Astrocyte (in vitro differentiated cells and primary cell): Measurements from ENCODE around the gene DIDO1.

Source experiments
- EZH2 ChIP-seq: IDR thresholded peaks from 2 replicates; pipeline ENCODE4 v1.6.1; 2012; ENCODE audit warnings: mild to moderate bottlenecking, low read length, inconsistent platforms; ENCODE audit not compliant: insufficient read depth
- TF ChIP-seq, protein P1 (sequence below): IDR thresholded peaks from 2 replicates; pipeline ENCODE4 v1.5.1; 2011; ENCODE audit warnings: low read depth, mild to moderate bottlenecking, inconsistent platforms, low read length, moderate library complexity; ENCODE audit not compliant: insufficient read depth

DNA sequence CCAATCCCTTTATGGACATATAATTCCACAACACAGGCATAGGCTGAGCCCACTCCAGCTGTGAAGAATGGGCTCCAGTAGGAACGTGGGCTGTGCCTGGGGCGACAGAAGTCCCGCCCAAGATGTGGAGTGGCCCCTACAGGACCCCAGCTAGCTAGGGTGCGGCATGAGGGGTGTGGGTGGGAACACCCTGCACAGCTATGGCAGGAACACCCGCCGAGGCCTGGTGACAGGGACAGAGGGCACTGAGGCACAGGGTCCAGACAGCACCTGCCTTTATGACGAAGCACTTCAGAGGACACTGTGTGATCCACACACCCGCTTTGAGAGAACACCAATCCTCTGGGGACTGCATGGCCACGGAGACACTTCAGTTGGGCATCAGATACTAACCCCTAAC lies 36.4 kb downstream of the DIDO1 start:
- TF ChIP-seq, protein P1, sequence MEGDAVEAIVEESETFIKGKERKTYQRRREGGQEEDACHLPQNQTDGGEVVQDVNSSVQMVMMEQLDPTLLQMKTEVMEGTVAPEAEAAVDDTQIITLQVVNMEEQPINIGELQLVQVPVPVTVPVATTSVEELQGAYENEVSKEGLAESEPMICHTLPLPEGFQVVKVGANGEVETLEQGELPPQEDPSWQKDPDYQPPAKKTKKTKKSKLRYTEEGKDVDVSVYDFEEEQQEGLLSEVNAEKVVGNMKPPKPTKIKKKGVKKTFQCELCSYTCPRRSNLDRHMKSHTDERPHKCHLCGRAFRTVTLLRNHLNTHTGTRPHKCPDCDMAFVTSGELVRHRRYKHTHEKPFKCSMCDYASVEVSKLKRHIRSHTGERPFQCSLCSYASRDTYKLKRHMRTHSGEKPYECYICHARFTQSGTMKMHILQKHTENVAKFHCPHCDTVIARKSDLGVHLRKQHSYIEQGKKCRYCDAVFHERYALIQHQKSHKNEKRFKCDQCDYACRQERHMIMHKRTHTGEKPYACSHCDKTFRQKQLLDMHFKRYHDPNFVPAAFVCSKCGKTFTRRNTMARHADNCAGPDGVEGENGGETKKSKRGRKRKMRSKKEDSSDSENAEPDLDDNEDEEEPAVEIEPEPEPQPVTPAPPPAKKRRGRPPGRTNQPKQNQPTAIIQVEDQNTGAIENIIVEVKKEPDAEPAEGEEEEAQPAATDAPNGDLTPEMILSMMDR, result no peak
- TF ChIP-seq EZH2, result no peak
